T-helper 1 cell treated with Interleukin-12 subunit alpha and Interleukin-12 subunit beta and Interleukin-4 antibody, amounts not matched to agents 30 ng/mL and 1 ng/mL, for 36 hours (primary cell): Measurements from ENCODE around the gene ANKRD39. TPM values are rescaled to one million over a fixed set of nuclear protein-coding genes. Genes with fewer than 3 reads are reported as not detected.
"Not testable (repeated sequence)": the region's sequence is repeated elsewhere in the genome, so short reads cannot be mapped to it uniquely, and the experiment has no call there.

Source experiments
- intact Hi-C: fragments of 100-400 bp; cut with micrococcal nuclease; formaldehyde crosslinking; loops from one replicate; pipeline ENCODE4 v1.15.1; 2024
- total RNA-seq: library from RNA; stranded (reverse); gene quantifications from 2 replicates; pipeline ENCODE4 v1.2.3, GENCODE V29; 2022

The ANKRD39 gene
- total RNA-seq, 1 donor from 2014 or later = 39.2 TPM

DNA sequence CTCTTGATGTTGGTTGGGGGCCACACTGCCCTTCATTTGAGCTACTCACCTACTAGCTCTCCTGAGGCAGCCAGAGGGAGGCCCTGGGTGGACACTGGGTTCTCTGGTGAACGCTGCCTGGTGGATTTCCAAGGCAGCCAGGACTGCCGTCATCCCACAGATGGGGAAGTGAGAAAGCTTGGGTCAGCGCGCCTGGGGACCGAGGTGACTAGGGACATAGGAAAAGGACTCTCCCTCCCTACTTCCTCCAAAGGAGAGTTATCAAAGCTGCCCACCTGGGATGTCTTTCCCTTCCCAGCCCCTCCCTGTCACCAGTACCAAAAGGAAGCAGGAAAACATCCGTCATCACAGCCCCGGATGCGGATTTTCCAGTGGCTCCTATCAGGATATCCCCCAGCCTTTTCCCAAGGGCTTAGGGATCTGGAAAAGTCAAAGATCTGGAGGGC lies 15.9 kb upstream of the ANKRD39 start:
- intact Hi-C loops = no loop called here

DNA sequence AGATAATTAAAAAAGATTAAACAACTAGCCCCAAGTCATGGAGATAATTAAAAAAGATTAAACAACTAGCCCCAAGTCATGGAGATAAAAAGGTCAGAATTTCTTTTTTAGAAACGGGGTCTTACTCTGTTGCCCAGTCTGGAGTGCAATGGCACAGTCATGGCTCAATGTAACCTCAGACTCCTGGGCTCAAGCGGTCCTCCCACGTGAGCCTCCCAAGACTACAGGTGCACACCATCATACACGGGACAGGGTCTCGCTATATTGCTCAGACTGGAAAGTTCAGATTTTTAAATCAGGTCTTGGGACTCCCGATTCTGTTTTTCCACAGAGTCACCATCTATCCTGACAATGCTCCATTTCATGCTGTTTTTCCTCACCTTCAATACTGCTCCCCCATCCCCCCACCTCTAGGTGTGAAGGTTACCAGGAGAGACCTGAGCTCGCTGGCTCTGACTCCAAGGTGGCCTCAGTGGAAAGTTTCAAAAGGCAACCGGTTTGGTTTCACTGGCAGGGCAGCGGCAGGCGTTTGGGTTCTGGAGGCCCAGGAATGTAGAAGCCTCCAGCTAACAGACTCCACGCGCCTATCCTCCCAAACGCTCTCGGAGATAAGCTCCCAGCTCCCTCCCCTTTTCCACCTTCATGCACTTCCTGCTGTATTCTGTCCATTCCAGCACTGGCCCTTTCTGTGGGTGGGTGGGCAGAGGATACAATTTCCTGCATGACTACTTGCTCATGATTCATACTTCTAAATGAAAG lies 15.0 kb upstream of the ANKRD39 start:
- intact Hi-C loops = no loop called here

DNA sequence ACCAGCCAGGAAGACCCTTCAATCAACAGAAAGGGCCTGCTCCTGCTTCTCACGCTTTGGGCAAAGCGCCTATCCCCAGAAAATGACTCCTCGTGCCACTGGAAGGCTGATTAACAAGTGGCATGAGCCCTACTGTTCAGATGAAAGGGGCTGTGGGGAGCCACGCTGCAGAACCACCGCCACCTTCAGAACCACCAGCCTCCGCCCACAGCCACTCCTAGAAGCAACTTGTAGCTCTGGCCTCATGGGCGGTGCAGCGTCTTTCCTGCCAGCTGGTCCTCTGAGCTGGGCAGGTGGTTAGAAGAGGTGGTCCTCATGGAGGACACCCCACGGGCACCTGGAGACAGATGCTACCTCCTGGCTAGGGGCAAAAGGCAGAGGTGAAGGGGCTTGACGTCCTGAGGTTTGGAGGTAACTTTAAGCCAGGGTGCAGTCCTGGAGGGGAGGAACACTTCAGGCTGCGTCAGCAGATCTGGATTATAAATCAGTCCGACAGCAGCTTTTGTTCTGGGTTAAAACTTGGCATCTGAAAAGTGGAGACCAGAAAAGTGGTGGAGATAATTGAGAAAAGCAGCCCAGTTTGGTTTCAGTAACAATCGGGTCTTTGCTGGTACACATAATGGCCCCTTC lies 12.9 kb upstream of the ANKRD39 start:
- intact Hi-C loops = loop anchor here (1.0 kb wide), 2 partner anchors 54 to 90 kb away; partner anchors contain the start of gene CNNM3

DNA sequence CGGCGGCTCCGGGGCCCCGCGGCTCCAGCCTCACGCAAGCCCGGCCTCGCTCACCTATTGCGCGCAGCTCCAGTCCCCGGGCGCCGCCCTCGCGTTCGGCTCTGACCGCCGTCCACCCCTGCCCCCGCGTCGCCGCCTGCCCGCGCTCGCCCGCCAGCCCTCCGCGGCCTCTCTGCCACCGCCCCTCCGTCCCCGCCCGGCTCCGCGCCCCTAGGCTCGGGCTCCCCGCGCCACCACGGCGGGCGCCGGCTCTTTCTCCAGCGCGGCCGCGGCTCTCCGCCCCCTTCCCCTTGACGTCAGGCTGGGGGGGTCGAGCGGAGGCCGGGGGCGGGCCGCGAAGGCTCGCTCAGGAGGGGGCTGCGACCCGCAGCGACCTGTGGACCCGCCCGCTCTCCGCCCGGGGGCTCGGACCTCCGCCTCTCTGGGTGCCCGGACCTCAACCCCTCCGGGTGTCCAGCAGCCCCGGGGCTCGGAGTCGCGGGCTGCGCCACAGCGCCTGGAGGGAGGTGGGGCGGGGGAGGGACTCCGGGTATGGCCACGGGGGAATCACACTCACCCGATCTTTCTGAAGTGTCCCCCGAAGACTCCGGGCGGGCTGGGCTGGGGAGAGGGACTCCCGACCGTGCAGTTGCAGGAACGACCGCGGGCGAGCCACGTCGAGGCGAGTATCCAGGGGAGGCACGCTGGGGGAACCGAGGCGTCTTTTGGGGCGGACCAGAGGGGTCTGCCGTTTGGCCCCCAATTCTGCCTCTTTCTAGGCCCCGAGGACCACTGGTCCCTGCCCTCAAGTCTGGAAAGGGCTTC lies 12.2 kb upstream of the ANKRD39 start, which contains the start of gene SEMA4C:
TSS of gene SEMA4C (minus strand) at position 259 of the 804 bp plus-strand sequence. CDS start 2,194 bp downstream, outside the sequence.
- intact Hi-C loops = loop anchor here (1.0 kb wide), 4 partner anchors 43 to 90 kb away; partner anchors contain the start of gene CNNM3

DNA sequence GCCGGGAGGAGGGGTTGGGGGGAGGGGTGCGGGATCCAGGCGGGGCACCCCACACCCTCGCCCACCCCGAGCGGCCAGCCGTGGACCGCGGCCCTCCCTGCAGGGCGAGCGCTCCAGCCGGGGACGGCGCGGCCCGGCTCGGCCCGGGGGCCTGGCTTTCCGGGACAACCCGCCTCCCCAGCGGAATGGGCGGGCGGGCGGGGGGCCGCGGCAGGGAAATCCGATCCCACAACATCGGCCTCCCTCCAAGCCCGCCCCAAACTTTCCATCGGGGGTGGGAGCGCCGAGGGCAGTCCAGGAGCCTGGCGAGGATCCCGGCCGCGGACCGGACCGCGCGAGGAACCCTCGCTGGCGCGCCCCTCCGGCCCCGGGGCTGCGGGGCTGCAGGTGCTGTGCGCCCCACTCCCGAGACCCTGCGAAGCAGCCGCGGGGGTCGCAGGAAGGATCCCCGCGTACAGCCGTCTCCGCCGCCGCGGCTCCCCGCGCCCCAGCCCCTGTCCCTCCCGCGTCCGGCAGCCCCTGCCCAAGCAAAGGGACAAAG lies 11.5 kb upstream of the ANKRD39 start:
- intact Hi-C loops = loop anchor here (1.0 kb wide), 2 partner anchors 44 to 82 kb away; no protein-coding TSS in a partner anchor

DNA sequence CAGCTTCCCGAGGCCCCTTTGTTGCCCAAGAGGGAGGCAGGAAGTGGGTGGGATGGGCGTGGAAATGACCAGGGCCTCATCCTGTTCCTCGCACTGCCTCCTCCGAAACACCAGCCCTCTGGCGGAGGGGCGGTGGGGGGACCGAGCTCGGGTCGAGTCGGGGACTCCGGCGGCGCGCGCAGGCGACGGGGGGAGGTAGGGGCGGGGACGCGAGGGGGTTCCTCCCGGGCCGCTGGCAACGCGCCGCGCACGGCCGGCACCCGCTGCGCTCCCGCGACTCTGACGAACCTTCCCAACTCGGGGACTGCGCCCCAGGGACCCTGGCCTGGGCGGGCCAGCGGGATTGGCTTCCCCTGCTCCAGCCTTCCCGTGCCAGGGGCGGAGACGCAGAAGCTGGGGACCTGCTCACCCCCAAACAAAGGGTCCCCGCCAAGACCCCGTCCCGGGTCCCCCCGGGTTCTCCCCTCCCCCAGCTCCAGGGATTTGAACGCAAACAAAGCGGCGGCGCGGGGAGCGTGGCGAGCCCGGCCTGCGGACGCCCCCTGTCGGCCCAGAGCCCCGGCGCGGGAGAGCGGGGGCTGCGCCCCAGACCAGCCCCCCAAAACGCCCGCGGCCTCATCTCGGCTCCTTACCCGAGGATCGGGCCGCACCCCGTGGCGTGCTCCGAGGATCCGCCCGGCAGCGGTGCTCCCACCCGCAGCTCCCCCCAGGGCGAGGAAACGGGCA lies 10.9 kb upstream of the ANKRD39 start:
- intact Hi-C loops = loop anchor here (1.0 kb wide), 3 partner anchors 10 to 83 kb away; partner anchors contain the start of gene ANKRD39

DNA sequence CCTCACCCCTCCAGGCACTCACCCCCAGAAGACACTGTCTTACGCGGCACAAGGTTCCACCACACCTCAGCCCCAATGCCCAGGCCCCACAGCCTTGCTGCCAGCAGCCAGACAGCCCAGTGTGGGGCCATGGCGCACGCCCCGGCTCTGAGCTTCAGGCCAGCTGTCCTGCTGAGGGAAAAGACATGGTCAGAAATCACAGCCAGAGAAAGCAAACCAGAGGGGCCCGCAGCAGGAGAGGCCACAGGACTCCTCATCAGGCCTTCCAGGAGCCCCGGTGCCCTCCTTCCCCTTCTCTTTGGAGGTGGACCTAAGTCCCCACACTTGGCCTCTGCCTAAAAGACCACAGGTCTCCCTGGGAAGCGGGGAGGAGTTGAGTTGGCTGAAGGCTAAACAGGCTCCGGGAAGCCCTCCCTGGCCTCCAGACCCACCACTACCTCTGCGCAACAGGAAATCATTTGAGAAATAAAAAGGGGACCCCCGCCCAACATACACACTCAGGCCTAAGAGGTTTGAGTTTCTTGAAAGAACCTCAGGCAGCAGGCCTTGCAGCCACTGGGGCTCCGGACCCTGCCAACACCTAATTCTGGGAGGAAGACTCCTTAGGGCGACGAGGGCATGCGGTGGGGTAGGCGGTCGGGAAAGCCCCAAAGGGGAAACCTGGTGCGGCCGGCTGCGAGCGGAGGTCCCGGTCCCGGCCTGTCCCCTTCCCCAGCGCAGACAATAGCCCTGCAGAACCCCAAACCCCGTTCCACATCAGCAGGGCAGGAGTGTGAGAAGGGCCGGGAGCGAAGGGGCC lies 10.1 kb upstream of the ANKRD39 start:
- intact Hi-C loops = loop anchor here (1.0 kb wide), 1 partner anchor 10 kb away; the partner anchor contains the start of gene ANKRD39

DNA sequence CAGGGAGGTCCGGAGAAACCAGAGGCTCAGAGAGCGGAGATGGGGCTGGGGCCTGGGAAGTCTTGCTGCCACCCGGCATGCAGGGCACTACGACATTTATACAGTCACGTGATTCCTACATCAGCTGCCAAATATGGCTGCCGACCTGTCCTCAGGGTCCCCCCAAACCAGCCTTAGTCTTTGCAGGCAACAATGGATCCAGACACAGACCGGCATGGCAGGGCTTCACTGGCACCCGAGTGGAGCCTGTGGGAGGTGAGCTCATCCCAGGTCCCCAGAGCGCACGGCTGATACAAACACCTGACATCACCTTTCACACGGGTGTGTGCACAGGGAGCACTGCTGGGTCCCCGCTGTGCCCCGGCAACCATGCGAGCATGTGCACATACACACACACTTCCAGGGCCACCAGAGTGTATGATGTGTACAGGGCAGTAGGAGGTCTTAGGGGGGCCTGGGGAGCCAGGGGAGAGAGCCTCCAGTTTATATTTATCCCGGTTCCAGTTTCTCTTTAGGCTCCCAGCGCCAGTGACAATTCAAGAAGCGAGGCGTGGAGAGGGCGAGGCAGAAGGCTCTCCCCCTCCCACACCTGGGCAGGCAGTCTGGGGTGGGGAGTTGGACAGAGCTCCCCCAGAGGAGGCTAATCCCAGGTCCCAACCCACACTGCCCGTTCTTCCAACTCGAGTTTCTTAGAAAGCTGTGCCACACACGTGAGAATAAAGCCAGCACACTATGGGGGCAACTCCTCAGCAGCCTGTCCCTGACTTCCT lies 9.4 kb upstream of the ANKRD39 start:
- intact Hi-C loops = no loop called here

DNA sequence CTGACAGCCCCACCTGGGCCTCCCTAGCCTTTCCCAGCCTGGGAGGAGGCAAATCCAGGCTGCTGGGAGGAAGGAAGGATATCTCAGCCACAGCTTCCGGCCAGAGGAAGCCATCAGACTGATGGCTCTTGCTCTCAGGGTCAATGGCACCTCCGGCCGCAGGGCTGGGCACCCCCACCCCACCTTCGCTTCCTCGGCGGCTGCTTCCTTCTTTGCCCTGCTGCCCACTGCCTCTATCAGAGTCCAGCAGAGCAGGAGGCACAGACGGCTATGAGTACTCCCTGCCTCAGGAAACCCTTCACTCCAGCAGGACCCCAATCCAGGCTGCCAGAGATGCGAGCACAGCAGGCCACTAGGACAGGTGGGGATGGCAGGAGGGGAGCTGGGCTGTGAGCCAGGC lies 8.8 kb upstream of the ANKRD39 start:
- intact Hi-C loops = no loop called here

DNA sequence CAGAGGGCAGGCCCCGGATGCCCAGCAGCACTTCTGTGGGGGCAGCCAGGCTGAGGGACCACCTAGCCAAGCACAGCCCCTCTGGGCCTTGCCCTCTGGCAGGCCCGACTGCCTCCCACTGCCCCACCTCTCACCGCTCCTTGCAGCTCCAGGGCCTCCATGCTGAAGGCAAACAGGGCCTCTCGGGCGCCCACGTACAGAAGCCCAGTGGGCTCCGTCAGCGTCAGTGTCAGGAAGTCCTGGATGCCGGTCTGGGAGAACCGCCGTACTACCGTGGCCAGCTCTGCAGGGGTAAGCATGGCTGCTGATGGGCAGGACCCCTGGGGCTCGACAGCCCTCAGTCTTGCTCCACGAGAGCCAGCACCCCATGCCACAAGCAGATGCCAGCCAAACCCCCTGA lies 8.3 kb upstream of the ANKRD39 start:
- intact Hi-C loops = no loop called here

DNA sequence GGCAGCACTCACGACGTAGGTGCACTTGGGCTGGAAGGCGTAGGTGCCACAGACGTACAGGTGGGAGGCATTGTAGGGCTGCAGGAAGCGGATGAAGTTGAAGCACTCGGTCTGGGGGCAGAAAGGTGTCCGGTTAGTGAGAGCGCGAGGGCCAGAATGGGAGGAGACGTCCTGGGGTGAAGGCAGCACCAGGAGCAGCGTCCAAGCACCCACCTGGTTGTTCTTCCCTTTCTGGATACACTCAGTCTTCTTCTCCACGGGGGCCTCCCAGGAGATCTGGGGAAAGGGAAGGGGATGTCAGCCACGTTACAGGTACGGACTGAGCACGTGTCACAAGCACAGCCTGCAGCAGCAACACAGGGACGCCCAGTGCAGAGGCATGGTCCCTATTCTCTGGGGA lies 7.8 kb upstream of the ANKRD39 start:
- intact Hi-C loops = no loop called here

DNA sequence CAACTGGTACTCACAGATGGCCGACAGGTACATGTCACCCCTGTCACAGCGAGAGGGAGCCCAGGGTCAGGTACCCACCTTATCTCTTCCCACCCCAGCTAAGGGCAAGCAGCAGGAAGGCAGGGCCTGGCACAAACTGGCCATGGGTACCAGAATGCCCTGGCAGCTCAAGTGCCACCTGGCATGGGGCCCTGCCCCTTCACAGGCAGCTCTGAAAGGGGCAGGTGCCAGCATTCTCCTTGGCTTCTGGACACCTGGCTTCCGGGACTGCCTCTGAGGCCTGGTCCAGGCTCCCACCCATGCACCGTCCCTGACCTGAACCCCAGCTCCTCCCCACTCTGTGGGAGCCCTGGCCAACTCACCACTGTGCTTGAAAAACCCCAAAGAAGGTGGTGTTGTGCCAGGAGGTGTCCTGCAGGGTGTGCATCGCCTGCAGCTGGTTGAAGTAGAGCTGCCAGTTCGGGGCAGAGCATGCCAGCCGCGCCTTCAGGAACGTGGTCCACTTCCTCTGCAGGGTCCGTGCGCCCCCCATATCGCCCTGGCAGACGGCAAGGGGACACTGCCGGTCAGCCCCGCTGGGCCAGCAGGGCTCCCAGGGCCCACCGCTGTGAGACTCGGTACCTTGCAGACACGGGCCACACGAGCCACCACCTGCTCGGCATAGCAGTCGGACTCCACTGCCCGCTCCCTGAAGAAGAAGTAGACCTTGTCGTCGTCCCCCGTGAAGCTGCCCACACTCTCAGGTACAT lies 6.7 kb upstream of the ANKRD39 start:
- intact Hi-C loops = no loop called here

DNA sequence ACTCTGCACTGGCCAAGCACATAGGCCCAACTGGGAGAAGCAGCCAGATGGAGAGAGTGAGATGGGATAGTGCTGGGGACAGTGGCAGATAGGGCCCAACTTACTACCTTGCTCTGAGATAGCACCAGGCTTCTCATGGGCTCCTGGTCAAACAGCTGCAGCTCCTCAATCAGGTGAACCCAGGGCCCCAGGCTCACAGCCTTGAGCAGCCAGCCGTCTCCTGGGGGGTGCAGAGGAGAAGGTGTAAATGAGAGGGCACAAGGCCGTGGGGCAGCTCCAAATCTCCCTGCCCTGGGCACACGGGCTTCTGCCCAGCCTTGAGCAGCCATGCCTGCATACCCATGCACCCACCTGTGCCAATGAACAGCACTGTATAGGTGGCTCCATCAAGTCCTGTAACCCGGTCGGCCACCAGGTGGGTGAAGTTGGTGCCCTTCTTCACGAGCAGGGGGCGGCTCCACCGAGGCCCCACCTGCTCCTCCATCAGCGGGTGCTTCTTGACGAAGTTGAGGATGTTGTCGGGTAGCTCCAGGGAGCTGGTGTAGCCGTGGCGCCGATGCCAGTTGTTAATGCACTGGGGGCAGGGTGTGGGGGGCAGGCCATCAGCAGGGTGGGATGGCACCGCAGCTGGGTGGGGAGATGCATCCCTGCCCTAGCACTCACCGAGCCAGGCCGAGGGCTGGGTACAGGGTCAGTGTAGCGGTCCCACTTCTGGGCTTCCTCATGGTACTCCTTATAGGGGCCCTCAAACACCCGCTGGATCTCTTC lies 5.9 kb upstream of the ANKRD39 start:
- intact Hi-C loops = no loop called here

DNA sequence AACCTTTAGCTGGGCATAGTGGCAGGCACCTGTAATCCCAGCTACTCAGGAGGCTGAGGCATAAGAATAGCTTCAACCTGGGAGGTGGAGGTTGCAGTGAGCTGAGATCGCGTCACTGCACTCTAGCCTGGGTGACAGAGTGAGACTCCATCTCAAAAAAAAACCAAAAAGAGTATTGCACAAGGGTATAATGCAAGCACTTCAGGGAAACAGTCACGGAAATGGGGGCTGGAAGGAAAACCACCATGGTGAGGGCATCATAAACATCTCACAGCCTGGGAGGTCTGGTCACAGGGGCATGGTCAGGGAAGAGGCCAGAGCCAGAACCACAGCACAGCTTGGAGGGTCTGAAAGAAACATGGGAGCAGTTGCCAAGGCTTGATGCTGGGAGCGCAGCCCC lies 5.2 kb upstream of the ANKRD39 start:
- intact Hi-C loops = not testable (repeated sequence)

DNA sequence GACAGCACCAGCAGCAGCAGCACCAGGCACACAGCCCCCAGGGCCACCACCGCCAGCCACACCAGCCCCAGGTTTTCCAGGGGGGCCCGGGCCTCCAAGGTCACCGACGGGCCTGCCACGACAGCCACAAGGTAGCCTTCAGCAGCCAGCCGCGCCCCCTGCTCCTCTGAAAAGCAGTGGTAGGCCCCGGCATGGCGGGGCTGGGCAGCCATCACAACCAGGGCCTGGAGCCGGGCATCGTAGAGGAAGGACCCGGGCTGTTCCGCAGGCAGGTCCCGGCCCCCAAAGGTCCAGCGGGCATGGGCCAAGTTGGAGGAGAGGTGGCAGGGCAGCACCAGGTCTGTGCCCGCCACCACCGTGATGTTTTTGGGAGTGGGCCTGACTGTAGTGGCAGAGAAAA lies 3.3 kb upstream of the ANKRD39 start:
- intact Hi-C loops = no loop called here

DNA sequence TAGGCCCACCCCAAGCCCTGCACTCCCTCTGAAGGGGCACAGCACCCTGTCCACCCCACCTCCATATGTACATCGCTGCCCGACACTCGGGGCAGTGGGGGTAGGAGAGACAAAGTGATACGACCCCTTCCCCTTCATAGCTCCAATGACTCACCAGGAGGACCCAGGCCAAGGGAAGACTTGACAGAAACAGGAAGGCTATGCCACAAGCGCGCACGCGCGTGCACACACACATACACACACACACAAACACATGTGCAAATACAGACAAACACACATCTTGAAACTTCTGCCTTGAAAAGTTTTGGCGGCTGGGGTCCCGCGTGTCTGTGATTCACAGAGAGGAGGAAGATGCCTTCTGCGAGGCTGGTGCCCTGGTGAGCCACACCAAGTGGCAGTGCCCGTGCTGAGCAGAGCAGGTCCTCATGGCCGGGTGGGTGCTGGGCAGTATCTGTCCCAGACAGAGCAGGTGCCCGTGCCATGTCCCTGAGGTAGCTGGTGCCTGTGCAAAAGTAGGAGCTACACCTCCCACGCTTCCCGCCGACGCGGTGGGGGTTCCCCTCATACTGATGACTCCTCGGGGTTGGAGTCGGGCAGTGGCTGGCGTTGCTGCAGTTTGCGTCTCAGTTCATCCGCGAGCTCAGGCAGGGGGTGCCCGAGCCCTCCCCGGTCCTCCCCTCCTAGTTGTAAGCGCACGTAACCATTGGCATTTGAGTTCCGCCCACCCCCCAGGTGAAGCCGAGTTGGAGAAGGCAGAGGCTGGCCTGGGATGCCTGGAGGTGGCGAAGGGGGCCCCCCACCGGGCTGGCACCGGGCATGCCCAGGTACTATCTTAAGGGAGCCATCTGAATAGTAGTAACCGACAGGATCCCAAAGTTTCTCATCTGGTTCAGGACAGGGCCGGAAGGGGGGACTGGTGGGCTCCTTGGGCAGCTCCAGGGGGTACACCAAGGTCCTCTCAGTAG lies 2.5 kb upstream of the ANKRD39 start:
- intact Hi-C loops = no loop called here
